KMS-11 (cell line): ENCODE results near the gene AFTPH.

Source experiments
- H2AFZ ChIP-seq: fragments of 200-600 bp; sonication (generic); 2 replicates; pipeline ENCODE4 v1.6.1; 2016; ENCODE audit warnings: antibody characterized with exemption, mixed run types, low read depth
- H3K27ac ChIP-seq: fragments of 200-600 bp; sonication (generic); 2 replicates; pipeline ENCODE4 v1.6.1; 2016; ENCODE audit warnings: mild to moderate bottlenecking, mixed run types
- H3K27me3 ChIP-seq: fragments of 200-600 bp; sonication (generic); 2 replicates; pipeline ENCODE4 v1.6.1; 2017; ENCODE audit warnings: mild to moderate bottlenecking, low read depth, mixed run types, moderate library complexity; ENCODE audit not compliant: insufficient read depth
- H3K36me3 ChIP-seq: fragments of 200-600 bp; sonication (generic); 2 replicates; pipeline ENCODE4 v1.6.1; 2017; ENCODE audit warnings: mild to moderate bottlenecking, mixed run types; ENCODE audit not compliant: insufficient read depth
- H3K4me1 ChIP-seq: fragments of 200-600 bp; sonication (generic); 2 replicates; pipeline ENCODE4 v1.6.1; 2016; ENCODE audit warnings: mild to moderate bottlenecking, low read depth, mixed run types; ENCODE audit not compliant: poor library complexity, severe bottlenecking
- H3K4me2 ChIP-seq: fragments of 200-600 bp; sonication (generic); 2 replicates; pipeline ENCODE4 v1.7.0; 2016; ENCODE audit warnings: mild to moderate bottlenecking, mixed run types
- H3K4me3 ChIP-seq: fragments of 200-600 bp; sonication (generic); IDR thresholded peaks from 2 replicates; pipeline ENCODE4 v1.6.1; 2017; ENCODE audit warnings: low read depth, low read length, mixed read lengths; ENCODE audit not compliant: insufficient read depth
- H3K79me2 ChIP-seq: fragments of 200-600 bp; sonication (generic); 2 replicates; pipeline ENCODE4 v1.6.1; 2016; ENCODE audit warnings: low read depth, mixed run types; ENCODE audit not compliant: insufficient read depth
- H3K9ac ChIP-seq: fragments of 200-600 bp; sonication (generic); 2 replicates; pipeline ENCODE4 v1.6.1; 2016; ENCODE audit warnings: mild to moderate bottlenecking, mixed run types
- H4K20me1 ChIP-seq: fragments of 200-600 bp; sonication (generic); 2 replicates; pipeline ENCODE4 v1.6.1; 2016; ENCODE audit warnings: mild to moderate bottlenecking, mixed run types; ENCODE audit not compliant: insufficient read depth
- CTCF ChIP-seq: fragments of 200-600 bp; sonication (generic); conservative IDR thresholded peaks from 2 replicates; pipeline ENCODE4 v1.6.1; 2017; ENCODE audit warnings: low read depth, mild to moderate bottlenecking, antibody characterized with exemption, low read length, moderate library complexity, mixed read lengths

The AFTPH gene

GRCh38 chr2:64542071-64543007 is 18.2 kb downstream of the AFTPH start:
- Histone ChIP-seq H3K9ac (no peak overlapping the region), H3K27me3 (no peaks in the 10 kb centered on the region), H2AFZ (no peak overlapping the region), H3K4me1 (peaks cover 27% of the 10 kb centered on the region), H3K4me3 (no peak overlapping the region), H3K27ac (no peak overlapping the region), H4K20me1 (no peaks in the 10 kb centered on the region), H3K36me3 (no peaks in the 10 kb centered on the region), H3K4me2 (no peak overlapping the region), H3K79me2 (peaks cover 4% of the 10 kb centered on the region; the same call in 1 of the 2 replicates)
- no peak for TF ChIP-seq CTCF

GRCh38 chr2:64543008-64543697 is 19.0 kb downstream of the AFTPH start:
- Histone ChIP-seq H3K79me2 (peaks cover 4% of the 10 kb centered on the region; the same call in 1 of the 2 replicates), H3K4me2 (no peak overlapping the region), H2AFZ (no peak overlapping the region), H3K4me1 (peaks cover 23% of the 10 kb centered on the region), H4K20me1 (no peaks in the 10 kb centered on the region), H3K27me3 (no peaks in the 10 kb centered on the region), H3K4me3 (no peak overlapping the region), H3K36me3 (no peaks in the 10 kb centered on the region), H3K27ac (no peak overlapping the region), H3K9ac (no peak overlapping the region)
- no peak for TF ChIP-seq CTCF

DNA sequence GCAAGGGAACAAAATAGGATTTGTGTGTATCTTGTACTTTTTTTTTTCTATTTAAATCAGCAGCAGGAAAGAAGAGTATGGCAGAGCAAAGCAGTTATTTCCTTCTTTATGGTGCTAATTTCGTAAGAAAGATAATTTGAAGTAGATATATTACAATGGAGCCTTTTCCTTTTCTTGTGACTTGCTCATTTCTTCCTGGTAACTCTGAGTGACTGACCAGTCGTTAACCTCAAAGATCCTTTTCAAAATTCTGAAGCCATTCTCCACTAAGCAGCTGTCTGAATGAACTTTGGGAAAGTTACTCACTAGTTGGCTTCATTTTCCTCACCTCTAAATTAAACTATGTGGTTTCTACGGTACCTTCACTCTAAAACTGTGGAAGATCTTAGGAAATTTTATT is 24.6 kb downstream of the AFTPH start:
- Histone ChIP-seq H3K36me3 (no peaks in the 10 kb centered on the region), H3K27me3 (no peaks in the 10 kb centered on the region), H3K9ac (no peak overlapping the region), H2AFZ (no peak overlapping the region), H3K79me2 (no peaks in the 10 kb centered on the region), H4K20me1 (no peaks in the 10 kb centered on the region), H3K4me1 (no peaks in the 10 kb centered on the region), H3K4me2 (no peak overlapping the region), H3K4me3 (no peak overlapping the region), H3K27ac (no peak overlapping the region)
- no peak for TF ChIP-seq CTCF

DNA sequence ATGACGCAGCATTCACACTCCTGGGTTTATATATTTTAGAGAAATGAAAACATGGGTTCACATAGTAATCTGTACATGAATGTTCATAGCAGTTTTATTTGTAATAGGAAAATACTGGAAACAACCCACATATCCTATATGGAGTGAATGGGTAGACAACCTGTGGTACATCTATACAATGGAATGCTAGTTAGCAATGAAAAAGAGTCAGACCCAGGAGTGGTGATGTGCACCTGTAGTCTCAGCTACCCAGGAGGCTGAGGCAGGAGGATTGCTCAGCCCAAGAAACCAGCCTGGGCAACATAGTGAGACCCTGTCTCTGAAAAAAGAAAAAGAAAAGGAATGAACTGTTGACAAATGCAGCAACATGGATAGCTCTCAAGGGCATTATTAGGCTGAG is 25.9 kb downstream of the AFTPH start:
- H3K36me3 ChIP-seq, result no peaks in the 10 kb centered on the region
- H3K4me3 ChIP-seq, result no peak overlapping the region
- no peaks in the 10 kb centered on the region for H3K79me2 ChIP-seq
- H3K27me3 ChIP-seq, result no peaks in the 10 kb centered on the region
- no peaks in the 10 kb centered on the region for H4K20me1 ChIP-seq
- H3K9ac ChIP-seq, result no peak overlapping the region
- no peaks in the 10 kb centered on the region for H3K4me1 ChIP-seq
- TF ChIP-seq CTCF, result no peak
- no peak overlapping the region for H2AFZ ChIP-seq
- H3K4me2 ChIP-seq, result no peak overlapping the region
- H3K27ac ChIP-seq, result no peak overlapping the region
